SK-MEL-5 (cell line): ENCODE measurements around the gene COPS6. TPM values are rescaled to one million over a fixed set of nuclear protein-coding genes. Genes with fewer than 3 reads are reported as not detected.
A peak's percentile ranks its signal among the peaks of the same experiment; 100 is the strongest.

Source experiments
- DNase-seq: peaks from one replicate; pipeline ENCODE4 v3.0.0-alpha.2; 2016; ENCODE audit warnings: low read depth, low spot score
- in situ Hi-C: cut with HindIII; loops from 2 replicates; pipeline ENCODE4 v1.10.0; 2016; ENCODE audit warnings: low sequenced_read_pairs, high pct_unique_total_duplicates, low pct_unique_long_range_greater_than_20kb
- total RNA-seq: library from RNA; depleted of rRNA; stranded (reverse); fragments of >200 nt; shearing (Covaris generic); gene quantifications from 2 replicates; pipeline ENCODE4 v1.2.3, GENCODE V29; 2014

Gene COPS6
- total RNA-seq, 1 experiment from 2014 or later = 75.2 TPM

- in situ Hi-C loops = no loop called here
- no peak for DNase-seq
These were observed 6.5 kb downstream of the COPS6 start for GRCh38 chr7:100095289-100095688.

GRCh38 chr7:100095704-100096103, 6.9 kb downstream of the COPS6 start:
- no peak for DNase-seq
- in situ Hi-C loops = no loop called here

- in situ Hi-C loops = no loop called here
- no peak for DNase-seq
These were observed 10.1 kb downstream of the COPS6 start for GRCh38 chr7:100098913-100099312.

- no peak for DNase-seq
- in situ Hi-C loops = no loop called here
These were observed 10.7 kb downstream of the COPS6 start for GRCh38 chr7:100099452-100099851.

- DNase-seq = peak; percentile 97
- in situ Hi-C loops = no loop called here
These were observed 11.7 kb downstream of the COPS6 start for GRCh38 chr7:100100420-100101015.

- DNase-seq = peak; percentile 100
- in situ Hi-C loops = no loop called here
These were observed 12.5 kb downstream of the COPS6 start, which contains the start of the genes AP4M1 and MCM7 for GRCh38 chr7:100101016-100101862. TSS of gene AP4M1 (plus strand) at chr7:100101643. CDS start at chr7:100101715, 72 bp downstream. TSS of gene MCM7 (minus strand) at chr7:100101397. CDS start at chr7:100101294, 103 bp downstream.

- no peak for DNase-seq
- in situ Hi-C loops = no loop called here
These were observed 14.4 kb downstream of the COPS6 start for GRCh38 chr7:100102950-100103840.

- in situ Hi-C loops = no loop called here
- DNase-seq = no peak
These were observed 16.8 kb downstream of the COPS6 start for GRCh38 chr7:100105534-100105933.

GRCh38 chr7:100106633-100107032, 17.9 kb downstream of the COPS6 start:
- DNase-seq = no peak
- in situ Hi-C loops = no loop called here

- DNase-seq = no peak
- in situ Hi-C loops = no loop called here
These were observed 18.5 kb downstream of the COPS6 start for GRCh38 chr7:100107125-100107737.

GRCh38 chr7:100107890-100108289, 19.1 kb downstream of the COPS6 start:
- DNase-seq = no peak
- in situ Hi-C loops = no loop called here

GRCh38 chr7:100109521-100110163, 20.9 kb downstream of the COPS6 start:
- DNase-seq = no peak
- in situ Hi-C loops = no loop called here

GRCh38 chr7:100111156-100111555, 22.4 kb downstream of the COPS6 start:
- in situ Hi-C loops = no loop called here
- no peak for DNase-seq

- no peak for DNase-seq
- in situ Hi-C loops = no loop called here
These were observed 23.1 kb downstream of the COPS6 start for GRCh38 chr7:100111914-100112313.

GRCh38 chr7:100115026-100115425, 26.3 kb downstream of the COPS6 start:
- in situ Hi-C loops = no loop called here
- no peak for DNase-seq

GRCh38 chr7:100118388-100119071, 29.8 kb downstream of the COPS6 start:
- peak; percentile 67 for DNase-seq
- in situ Hi-C loops = no loop called here
